Measurements from ENCODE around the gene ADAMTS17. TPM values are rescaled to one million over a fixed set of nuclear protein-coding genes. Genes with fewer than 3 reads are reported as not detected.

ADAMTS17 gene
- total RNA-seq, 1 experiment from 2014 or later, result 1.5 TPM

DNA sequence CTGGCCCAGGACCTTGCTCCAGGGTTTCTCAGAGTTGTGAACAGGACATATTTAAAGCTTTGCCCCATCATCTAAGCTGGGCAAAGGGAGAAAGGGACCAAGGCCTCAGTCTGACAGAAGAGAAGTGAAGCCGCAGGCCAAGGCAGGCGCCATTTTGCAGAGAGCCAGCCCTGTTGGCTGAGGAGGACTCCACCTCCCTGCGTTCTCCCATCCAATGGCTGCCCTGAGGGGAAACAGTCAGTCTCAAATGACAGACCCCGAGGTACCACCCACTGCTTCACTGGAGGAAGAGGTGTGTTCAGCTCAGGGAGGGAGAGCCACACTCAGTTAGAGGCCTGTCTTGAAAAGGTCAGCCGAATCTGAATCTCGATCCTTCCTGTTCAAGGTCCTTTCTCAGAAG lies 86.1 kb downstream of the ADAMTS17 start:
- ChIA-PET CTCF (no interaction called here), POLR2A (no interaction called here)
- no peak overlapping the region for H3K4me3 Mint-ChIP-seq (ENCODE audit: unreplicated experiment)
- H3K4me1 Mint-ChIP-seq (ENCODE audit: low read depth, unreplicated experiment), result no peaks in the 10 kb centered on the region
- Histone ChIP-seq H3K9me3 (no peaks in the 10 kb centered on the region), H3K27me3 (replicated peaks; ENCODE audit: control insufficient read depth, insufficient read depth, low read length) (no peaks in the 10 kb centered on the region), H3K36me3 (ENCODE audit: control insufficient read depth, insufficient read depth, low read length) (no peaks in the 10 kb centered on the region), H3K4me3 (ENCODE audit: low read depth, low read length) (no peak overlapping the region), H3K4me1 (no peaks in the 10 kb centered on the region)
- no peak overlapping the region for H3K27ac Mint-ChIP-seq (ENCODE audit: unreplicated experiment)
- no peaks in the 10 kb centered on the region for H3K27me3 Mint-ChIP-seq (ENCODE audit: insufficient read depth, unreplicated experiment)
- intact Hi-C loops (cut with micrococcal nuclease; ENCODE audit: unreplicated experiment), result no loop called here
- no TSS peak for BruUV-seq (replicated peaks)
- no peak for DNase-seq
- TF ChIP-seq, protein P1, sequence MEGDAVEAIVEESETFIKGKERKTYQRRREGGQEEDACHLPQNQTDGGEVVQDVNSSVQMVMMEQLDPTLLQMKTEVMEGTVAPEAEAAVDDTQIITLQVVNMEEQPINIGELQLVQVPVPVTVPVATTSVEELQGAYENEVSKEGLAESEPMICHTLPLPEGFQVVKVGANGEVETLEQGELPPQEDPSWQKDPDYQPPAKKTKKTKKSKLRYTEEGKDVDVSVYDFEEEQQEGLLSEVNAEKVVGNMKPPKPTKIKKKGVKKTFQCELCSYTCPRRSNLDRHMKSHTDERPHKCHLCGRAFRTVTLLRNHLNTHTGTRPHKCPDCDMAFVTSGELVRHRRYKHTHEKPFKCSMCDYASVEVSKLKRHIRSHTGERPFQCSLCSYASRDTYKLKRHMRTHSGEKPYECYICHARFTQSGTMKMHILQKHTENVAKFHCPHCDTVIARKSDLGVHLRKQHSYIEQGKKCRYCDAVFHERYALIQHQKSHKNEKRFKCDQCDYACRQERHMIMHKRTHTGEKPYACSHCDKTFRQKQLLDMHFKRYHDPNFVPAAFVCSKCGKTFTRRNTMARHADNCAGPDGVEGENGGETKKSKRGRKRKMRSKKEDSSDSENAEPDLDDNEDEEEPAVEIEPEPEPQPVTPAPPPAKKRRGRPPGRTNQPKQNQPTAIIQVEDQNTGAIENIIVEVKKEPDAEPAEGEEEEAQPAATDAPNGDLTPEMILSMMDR (IDR thresholded peaks at IDR 0.05; ENCODE audit: insufficient read depth in 1 of 2, low read depth in 1 of 2, low read length in 1 of 2, severe bottlenecking in 1 of 2, unreplicated experiment in 1 of 2), result no peak
- no peaks in the 10 kb centered on the region for H3K36me3 Mint-ChIP-seq (ENCODE audit: insufficient read depth, unreplicated experiment)
- H3K9me3 Mint-ChIP-seq (ENCODE audit: unreplicated experiment), result no peaks in the 10 kb centered on the region

DNA sequence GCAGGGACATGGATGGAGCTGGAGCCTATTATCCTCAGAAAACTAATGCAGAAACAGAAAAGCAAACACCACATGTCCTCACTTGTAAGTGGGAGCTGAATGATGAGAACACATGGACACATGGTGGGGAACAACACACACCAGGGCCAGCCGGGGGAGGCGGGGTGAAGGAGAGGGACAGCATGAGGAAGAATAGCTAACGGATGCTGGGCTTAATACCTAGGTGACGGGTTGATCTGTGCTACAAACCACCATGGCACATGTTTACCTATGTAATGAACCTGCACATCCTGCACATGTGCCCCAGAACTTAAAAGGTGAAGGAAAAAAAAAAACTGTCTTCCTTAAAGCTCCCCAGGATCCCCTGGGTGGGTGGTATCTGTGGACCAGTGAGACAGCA lies 87.1 kb downstream of the ADAMTS17 start:
- no peaks in the 10 kb centered on the region for H3K9me3 Mint-ChIP-seq (ENCODE audit: unreplicated experiment)
- H3K4me3 Mint-ChIP-seq (ENCODE audit: unreplicated experiment), result no peak overlapping the region
- no peaks in the 10 kb centered on the region for H3K27me3 Mint-ChIP-seq (ENCODE audit: insufficient read depth, unreplicated experiment)
- intact Hi-C loops (cut with micrococcal nuclease; ENCODE audit: unreplicated experiment), result no loop called here
- H3K27ac Mint-ChIP-seq (ENCODE audit: unreplicated experiment), result no peak overlapping the region
- CTCF ChIA-PET, result no interaction called here
- H3K27me3 ChIP-seq (replicated peaks; ENCODE audit: control insufficient read depth, insufficient read depth, low read length), result no peaks in the 10 kb centered on the region
- no peaks in the 10 kb centered on the region for H3K36me3 Mint-ChIP-seq (ENCODE audit: insufficient read depth, unreplicated experiment)
- DNase-seq, result no peak
- no peaks in the 10 kb centered on the region for H3K36me3 ChIP-seq (ENCODE audit: control insufficient read depth, insufficient read depth, low read length)
- no peak overlapping the region for H3K4me3 ChIP-seq (ENCODE audit: low read depth, low read length)
- H3K9me3 ChIP-seq, result no peaks in the 10 kb centered on the region
- POLR2A ChIA-PET, result no interaction called here
- H3K4me1 Mint-ChIP-seq (ENCODE audit: low read depth, unreplicated experiment), result no peaks in the 10 kb centered on the region
- TF ChIP-seq, protein P1 (IDR thresholded peaks at IDR 0.05; ENCODE audit: insufficient read depth in 1 of 2, low read depth in 1 of 2, low read length in 1 of 2, severe bottlenecking in 1 of 2, unreplicated experiment in 1 of 2), result no peak
- BruUV-seq (replicated peaks), result no TSS peak
- H3K4me1 ChIP-seq, result no peaks in the 10 kb centered on the region

DNA sequence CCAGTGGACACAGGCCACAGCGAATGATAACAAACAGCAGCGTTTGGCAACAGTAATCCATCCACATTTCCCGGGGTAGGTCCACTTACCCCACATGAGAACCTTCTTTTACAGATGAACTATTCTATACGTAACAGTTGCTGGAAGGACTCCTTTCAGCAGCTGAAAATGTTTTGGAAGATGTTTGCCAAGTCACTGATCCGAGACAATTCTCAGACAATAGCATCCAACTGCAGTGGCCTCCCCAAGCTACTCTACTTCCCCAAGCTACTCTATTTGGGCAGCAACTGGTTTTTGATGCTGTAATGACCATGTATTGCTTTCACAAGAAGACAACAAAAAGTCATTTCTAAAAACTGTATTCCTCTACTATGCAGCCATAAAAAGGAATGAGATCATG lies 87.5 kb downstream of the ADAMTS17 start:
- CTCF ChIA-PET, result no interaction called here
- intact Hi-C loops (cut with micrococcal nuclease; ENCODE audit: unreplicated experiment), result no loop called here
- TF ChIP-seq, protein P1 (IDR thresholded peaks at IDR 0.05; ENCODE audit: insufficient read depth in 1 of 2, low read depth in 1 of 2, low read length in 1 of 2, severe bottlenecking in 1 of 2, unreplicated experiment in 1 of 2), result no peak

More for the DNA sequence above, 87.5 kb downstream of the ADAMTS17 start:
- H3K27ac Mint-ChIP-seq (ENCODE audit: unreplicated experiment), result no peak overlapping the region
- H3K9me3 Mint-ChIP-seq (ENCODE audit: unreplicated experiment), result no peaks in the 10 kb centered on the region
- H3K4me3 Mint-ChIP-seq (ENCODE audit: unreplicated experiment), result no peak overlapping the region
- no peaks in the 10 kb centered on the region for H3K36me3 Mint-ChIP-seq (ENCODE audit: insufficient read depth, unreplicated experiment)
- Histone ChIP-seq H3K4me3 (ENCODE audit: low read depth, low read length) (no peak overlapping the region), H3K4me1 (no peaks in the 10 kb centered on the region), H3K27me3 (replicated peaks; ENCODE audit: control insufficient read depth, insufficient read depth, low read length) (no peaks in the 10 kb centered on the region), H3K9me3 (no peaks in the 10 kb centered on the region), H3K36me3 (ENCODE audit: control insufficient read depth, insufficient read depth, low read length) (no peaks in the 10 kb centered on the region)
- no peaks in the 10 kb centered on the region for H3K27me3 Mint-ChIP-seq (ENCODE audit: insufficient read depth, unreplicated experiment)
- POLR2A ChIA-PET, result no interaction called here
- no TSS peak for BruUV-seq (replicated peaks)
- no peak for DNase-seq
- no peaks in the 10 kb centered on the region for H3K4me1 Mint-ChIP-seq (ENCODE audit: low read depth, unreplicated experiment)
